GM21423 (cell line): ENCODE results near the gene SIRPB1.
"Not testable (repeated sequence)": the region's sequence is repeated elsewhere in the genome, so short reads cannot be mapped to it uniquely, and the experiment has no call there.

Experiments used
- ATAC-seq: cut with Tn5 transposase; IDR thresholded peaks from one replicate; pipeline ENCODE4 v1.9.1; 2021; ENCODE audit warnings: mild to moderate bottlenecking, moderate library complexity; ENCODE audit not compliant: unreplicated experiment

SIRPB1 gene

GRCh38 chr20:1608678-1609347 is 11.0 kb downstream of the SIRPB1 start:
- ATAC-seq, result not testable (repeated sequence)

- no peak for ATAC-seq
Measured at GRCh38 chr20:1600736-1601135, 19.1 kb downstream of the SIRPB1 start.

GRCh38 chr20:1595333-1595732 is 24.5 kb downstream of the SIRPB1 start:
- ATAC-seq, result no peak

GRCh38 chr20:1588533-1589460 is 31.0 kb downstream of the SIRPB1 start:
- ATAC-seq, result no peak

GRCh38 chr20:1587781-1588532 is 31.9 kb downstream of the SIRPB1 start:
- no peak for ATAC-seq

GRCh38 chr20:1579488-1579887 is 40.3 kb downstream of the SIRPB1 start:
- ATAC-seq, result no peak

- no peak for ATAC-seq
Measured at GRCh38 chr20:1577906-1578305, 41.9 kb downstream of the SIRPB1 start.

GRCh38 chr20:1577313-1577712 is 42.5 kb downstream of the SIRPB1 start:
- not testable (repeated sequence) for ATAC-seq

GRCh38 chr20:1576641-1577040 is 43.2 kb downstream of the SIRPB1 start:
- ATAC-seq, result no peak

- not testable (repeated sequence) for ATAC-seq
Measured at GRCh38 chr20:1576003-1576402, 43.8 kb downstream of the SIRPB1 start.

- not testable (repeated sequence) for ATAC-seq
Measured at GRCh38 chr20:1571583-1571982, 48.2 kb downstream of the SIRPB1 start.
